IPS-NIHi7 (cell line): ENCODE results near the gene CHMP2A.
"Not testable (repeated sequence)": the region's sequence is repeated elsewhere in the genome, so short reads cannot be mapped to it uniquely, and the experiment has no call there.

ENCODE experiments used
- DNase-seq: peaks from one replicate; pipeline ENCODE4 v3.0.0; 2012; ENCODE audit warnings: mixed read lengths; ENCODE audit errors: extremely low spot score

The CHMP2A gene

DNA sequence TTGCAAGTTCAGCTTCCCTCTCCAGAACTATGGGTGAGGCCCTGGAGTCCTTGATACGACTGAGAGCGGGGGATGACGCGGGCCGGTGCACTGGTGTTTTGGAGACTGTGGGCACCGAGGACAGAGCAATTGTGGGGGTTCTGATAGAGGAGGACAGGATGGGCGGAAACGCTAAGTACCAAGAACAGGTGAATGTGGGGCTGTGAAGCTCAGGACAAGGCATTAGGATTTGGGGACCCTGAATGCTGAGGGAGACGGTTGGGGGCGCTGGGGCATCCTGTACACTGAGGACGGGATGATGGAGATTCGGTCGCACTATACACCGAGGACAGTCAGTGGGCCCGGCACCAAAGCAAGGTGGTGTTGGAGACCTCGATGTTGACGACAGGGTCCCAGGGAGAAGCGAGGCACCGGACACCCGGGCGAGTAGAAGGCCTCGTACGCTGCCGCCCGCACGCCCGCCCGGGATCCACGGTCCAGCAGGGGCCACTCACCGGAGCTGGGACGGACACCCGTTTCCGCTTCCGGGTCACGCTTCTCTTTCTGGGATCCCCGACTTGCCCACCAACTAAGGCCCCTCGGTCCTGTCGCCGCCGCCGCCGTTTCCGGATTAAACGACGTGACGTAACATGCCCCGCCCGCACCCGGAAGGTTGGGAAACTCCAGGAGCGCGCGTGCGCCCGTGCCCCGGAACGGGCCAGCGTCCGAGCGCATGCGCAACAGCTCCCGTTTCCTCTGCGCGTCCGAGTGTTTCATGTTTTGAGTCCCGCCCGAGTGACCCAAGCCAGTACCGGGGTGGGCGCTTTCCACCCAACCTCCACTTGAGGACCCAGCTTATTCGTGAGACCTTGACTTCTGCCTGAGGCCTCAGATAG lies at the start of gene CHMP2A:
CHMP2A (minus strand) TSS at position 612 of the 875 bp plus-strand sequence. CDS start 893 bp downstream, outside the sequence.
- DNase-seq, result peak; percentile 90

- DNase-seq, result no peak
These were observed 31.3 kb upstream of the CHMP2A start for GRCh38 chr19:58586133-58586765.

DNA sequence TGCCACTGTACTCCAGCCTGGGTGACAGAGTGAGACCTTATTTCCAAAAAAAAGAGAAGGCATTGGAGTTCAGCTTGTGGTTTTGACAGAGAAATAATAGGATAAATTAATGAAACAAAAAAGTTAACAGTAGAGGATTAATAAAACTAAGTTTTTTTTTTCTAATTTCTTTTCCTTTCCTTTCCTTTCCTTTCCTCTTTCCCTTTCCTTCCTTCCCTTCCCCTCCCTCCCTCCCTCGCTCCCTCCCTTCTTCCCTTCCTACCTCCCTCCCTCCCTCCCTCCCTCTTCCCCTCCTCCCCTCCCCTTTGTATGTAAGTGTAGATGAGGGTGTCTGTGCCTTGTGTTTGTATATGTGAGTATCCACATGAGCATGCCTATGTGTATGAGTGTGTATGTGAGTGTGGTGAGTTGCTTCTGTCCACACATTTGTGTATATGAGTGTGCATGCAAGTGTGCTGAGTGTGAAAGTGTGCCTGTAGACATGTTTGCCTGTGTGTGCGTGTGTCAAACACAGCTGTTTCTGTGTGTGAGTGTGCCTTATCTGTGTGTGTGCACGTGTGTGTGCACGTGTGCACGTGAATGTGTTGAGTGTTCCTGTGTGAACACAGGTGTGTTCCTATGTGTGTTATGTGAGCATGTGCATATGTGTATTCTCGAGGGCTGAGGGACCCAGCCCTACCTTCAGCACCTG lies 30.7 kb upstream of the CHMP2A start:
- DNase-seq, result no peak

DNA sequence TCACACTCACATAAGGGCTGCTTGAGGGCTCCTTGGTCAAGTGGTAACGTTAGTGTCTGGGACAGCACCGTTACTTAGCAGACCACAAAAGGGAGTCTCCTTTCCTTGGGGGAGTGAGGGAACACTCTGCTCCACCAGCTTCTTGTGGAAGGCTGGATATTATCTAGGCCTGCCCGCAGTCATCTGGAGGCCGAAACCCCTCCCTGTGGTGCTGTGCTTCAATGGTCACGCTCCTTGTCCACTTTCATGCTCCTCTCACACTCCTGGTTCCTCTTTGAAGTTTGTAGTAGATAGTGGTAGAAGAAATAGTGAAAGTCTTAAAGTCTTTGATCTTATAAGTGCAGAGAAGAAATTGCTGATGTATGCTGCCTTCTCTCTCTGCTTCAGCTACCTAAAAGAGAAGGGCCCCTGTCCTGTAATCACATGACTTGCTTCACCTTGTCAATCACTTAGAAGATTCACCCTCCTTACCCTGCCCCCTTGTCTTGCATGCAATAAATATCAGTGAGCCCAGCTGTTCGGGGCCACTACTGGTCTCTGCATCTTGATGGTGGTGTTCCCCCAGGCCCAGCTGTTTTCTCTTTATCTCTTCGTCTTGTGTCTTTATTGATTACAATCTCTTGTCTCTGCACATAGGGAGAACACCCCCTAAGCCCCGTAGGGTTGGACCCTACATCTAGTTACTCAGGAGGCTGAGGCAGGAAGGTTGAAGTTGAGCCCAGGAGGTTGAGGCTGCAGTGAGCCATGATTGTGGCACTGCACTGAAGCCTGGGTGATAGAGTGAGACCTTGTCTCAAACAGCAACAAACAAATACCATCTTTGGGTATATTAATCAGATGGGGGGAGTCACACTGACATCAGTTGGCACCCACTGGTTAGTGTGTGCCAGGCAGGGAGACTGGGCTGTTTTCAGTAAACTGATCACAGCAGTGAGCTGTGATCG lies 29.9 kb upstream of the CHMP2A start:
- no peak for DNase-seq

DNA sequence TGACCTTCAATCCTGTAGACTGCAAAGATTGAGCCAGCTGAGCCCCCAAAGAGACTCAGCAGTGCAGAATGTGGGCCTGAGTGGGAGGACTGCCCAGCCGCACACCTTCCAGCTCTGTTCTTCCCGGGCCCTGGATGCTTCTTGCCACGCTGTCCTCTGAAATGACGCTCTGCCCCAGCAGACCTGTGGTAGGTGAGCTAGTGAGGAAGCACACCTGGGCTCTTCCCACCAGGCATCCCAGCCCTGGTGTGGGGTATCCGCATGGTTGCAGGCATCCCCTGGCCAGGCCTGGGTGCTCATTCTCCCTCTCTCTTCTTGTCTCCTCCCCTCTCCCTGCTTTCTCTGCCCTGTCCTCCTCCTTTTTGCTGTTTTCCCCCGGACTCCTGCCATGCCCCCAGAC lies 28.1 kb upstream of the CHMP2A start:
- DNase-seq, result no peak

DNA sequence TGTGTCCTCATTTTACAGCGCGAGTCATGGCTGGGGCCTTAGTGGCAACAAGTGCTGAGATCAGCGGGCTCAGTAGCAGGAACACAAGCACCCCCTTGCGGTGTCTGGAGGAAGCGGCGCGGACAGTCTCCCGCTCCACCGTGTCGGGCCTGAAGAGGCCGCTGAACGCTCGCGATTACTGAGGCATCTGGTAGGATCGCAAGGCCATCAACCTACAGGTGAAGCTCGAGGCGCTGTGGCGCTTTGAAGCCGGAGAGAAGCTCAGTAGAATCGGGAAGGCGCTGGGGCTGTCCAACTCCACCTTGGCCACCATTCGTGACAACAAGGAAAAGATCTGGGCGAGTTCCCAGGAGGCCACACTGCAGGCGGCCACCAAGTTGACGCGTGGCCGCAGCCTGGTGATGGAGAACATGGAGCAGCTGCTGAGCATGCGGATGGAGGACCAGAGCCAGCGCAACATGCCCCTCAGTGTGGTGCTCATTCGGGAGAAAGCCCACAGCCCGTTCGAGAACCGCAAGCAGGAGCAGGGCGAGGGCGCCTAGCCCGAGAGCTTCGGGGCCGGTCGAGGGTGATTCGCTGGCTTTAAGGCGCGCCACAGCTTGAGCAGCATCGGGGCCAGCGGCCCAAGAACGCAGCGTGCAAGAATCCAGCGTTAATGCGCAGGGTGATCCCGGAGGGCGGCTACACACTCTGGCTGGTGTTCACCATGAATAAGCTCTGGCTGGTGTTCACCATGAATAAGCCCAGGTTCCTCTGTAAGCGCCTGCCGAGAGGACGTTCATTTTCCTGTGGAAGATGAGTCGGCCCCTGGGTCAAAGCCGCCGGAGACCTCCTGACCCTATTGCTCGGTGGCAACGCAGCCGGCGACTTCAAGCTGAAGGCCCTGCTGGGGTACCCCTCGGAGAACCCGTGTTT lies 26.6 kb upstream of the CHMP2A start:
- DNase-seq, result peak; percentile 90

GRCh38 chr19:58579473-58580142 lies 24.7 kb upstream of the CHMP2A start:
- DNase-seq, result no peak

GRCh38 chr19:58578012-58578925 lies 23.4 kb upstream of the CHMP2A start:
- DNase-seq, result no peak

GRCh38 chr19:58577581-58577980 lies 22.7 kb upstream of the CHMP2A start:
- DNase-seq, result not testable (repeated sequence)

DNA sequence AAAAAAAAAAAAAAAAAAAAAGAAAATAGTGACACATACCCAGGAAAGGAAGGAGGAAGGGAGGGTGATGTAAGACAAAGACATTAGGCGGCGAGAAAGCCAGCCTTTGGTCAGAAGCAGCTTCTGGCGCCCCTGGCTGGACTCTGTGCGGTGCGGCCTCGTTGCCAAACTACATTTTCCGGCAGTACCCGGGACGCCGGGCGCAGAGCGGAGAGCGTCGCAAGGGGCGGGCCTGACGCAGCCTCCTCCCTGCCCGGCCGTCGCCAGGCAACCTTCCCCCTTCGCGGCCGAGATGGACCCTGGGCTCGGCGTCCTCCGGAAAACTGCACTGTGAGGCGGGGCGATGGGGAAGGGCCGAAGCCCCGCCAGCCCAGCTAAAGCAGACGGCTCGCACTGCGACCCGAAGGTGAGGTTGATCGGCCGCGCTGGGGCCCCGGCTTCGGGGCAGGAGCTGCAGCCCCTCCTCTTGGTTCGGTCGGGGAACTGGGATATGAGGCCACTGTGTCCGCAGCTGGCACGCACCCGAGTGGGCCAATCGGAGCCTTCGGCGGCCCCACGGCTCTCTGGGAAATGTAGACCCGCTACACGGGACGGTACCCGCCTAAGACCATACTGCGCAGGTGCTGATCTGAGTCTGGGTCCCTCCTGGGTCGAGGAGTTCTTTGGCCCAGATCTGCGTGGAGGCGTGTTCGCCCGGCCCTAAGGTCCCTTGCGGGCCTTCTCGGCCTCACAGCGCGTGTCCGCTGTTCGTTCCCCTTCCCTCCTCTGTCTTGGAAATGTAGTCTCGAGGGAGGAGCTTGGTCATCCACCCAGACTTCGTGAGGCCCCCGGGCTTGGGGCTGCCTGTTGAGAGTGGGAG lies 20.5 kb upstream of the CHMP2A start:
- peak; percentile 87 for DNase-seq

- DNase-seq, result no peak
These were observed 18.8 kb upstream of the CHMP2A start for GRCh38 chr19:58573658-58574164.

GRCh38 chr19:58572818-58573657 lies 18.1 kb upstream of the CHMP2A start, which contains the start of gene MZF1:
MZF1 (minus strand) TSS chr19:58573335; CDS start chr19:58571389, 1,946 bp downstream.
- peak; percentile 93 for DNase-seq

GRCh38 chr19:58572026-58572817 lies 17.3 kb upstream of the CHMP2A start:
- no peak for DNase-seq

GRCh38 chr19:58571575-58571947 lies 16.7 kb upstream of the CHMP2A start:
- no peak for DNase-seq

GRCh38 chr19:58570770-58571574 lies 16.1 kb upstream of the CHMP2A start:
- DNase-seq, result no peak
